ENCODE data around the gene PLCE1.

The PLCE1 gene

DNA sequence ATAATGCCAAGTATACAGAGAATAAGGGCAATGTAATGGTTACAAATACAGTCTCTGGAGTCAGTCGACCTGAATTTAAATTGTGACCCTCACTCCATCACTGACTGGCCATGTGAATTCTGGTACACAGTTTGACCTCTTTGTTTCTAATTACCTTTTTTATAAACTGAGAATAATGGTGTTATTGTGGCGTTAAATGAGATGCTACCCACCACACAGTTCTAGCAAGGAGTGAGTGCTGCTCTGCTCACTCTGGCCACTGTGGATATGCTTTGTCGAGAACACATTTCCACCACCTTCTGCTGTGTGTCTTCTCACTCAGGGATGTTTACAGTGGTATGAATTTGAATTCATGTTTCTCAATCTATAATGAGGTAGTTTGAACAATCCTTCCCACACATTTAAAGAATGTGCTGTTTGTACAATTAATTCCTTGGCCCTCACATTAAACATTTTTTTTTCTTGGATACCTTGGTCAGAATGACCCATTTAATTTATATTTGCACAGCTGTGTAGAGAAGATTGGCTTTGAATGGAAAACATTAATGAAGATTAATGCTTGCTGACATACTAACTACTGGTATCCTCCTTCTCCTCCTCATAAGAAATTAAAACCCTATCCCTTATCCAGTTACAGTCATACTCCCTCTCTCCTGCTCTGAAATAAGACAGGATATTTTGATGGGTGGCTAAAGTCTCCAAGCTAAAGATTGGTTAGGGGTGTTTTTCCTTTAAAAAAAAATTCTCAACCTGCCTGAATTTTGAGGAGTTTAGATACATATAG, 42.4 kb downstream of the PLCE1 start:
- Histone ChIP-seq H3K4me1 (ENCODE audit: control insufficient read depth, insufficient read depth, low read length) (peaks cover 3% of the 10 kb centered on the region), H3K4me3 (ENCODE audit: low read length) (no peak overlapping the region), H3K9me3 (ENCODE audit: control insufficient read depth, low read length) (no peaks in the 10 kb centered on the region), H3K36me3 (ENCODE audit: control insufficient read depth, insufficient read depth, low read length) (no peaks in the 10 kb centered on the region), H3K9ac (ENCODE audit: low read length) (no peak overlapping the region), H3K27me3 (ENCODE audit: control insufficient read depth, insufficient read depth, low read length) (no peaks in the 10 kb centered on the region)

GRCh38 chr10:94036766-94037033, 43.0 kb downstream of the PLCE1 start:
- no peaks in the 10 kb centered on the region for H3K36me3 ChIP-seq (ENCODE audit: control insufficient read depth, insufficient read depth, low read length)
- no peak overlapping the region for H3K9ac ChIP-seq (ENCODE audit: low read length)
- no peak overlapping the region for H3K4me3 ChIP-seq (ENCODE audit: low read length)
- H3K27me3 ChIP-seq (ENCODE audit: control insufficient read depth, insufficient read depth, low read length): no peaks in the 10 kb centered on the region
- H3K9me3 ChIP-seq (ENCODE audit: control insufficient read depth, low read length): no peaks in the 10 kb centered on the region
- peaks cover 8% of the 10 kb centered on the region for H3K4me1 ChIP-seq (ENCODE audit: control insufficient read depth, insufficient read depth, low read length)

DNA sequence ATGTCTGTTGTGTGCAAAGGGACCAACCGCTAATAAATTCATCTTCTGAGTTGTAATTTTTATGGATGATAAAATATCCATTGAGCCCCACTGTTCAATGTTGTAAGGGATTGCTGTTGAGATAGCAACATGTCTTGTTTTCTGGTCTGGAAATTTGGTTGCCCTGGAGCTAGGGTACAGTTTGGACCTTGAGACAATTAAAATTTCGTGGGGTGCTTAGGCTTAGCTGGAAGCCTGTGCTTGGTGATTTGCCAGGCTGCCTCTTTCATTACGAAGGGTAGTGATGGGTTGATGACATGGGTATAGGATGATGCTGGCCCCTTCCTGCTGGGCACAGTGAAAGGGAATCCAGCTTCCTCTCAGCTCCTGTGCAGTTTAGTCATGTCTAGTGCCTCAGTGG, 43.6 kb downstream of the PLCE1 start:
- Histone ChIP-seq H3K4me3 (ENCODE audit: low read length) (no peak overlapping the region), H3K27me3 (ENCODE audit: control insufficient read depth, insufficient read depth, low read length) (no peaks in the 10 kb centered on the region), H3K4me1 (ENCODE audit: control insufficient read depth, insufficient read depth, low read length) (peaks cover 14% of the 10 kb centered on the region), H3K9ac (ENCODE audit: low read length) (no peak overlapping the region), H3K36me3 (ENCODE audit: control insufficient read depth, insufficient read depth, low read length) (no peaks in the 10 kb centered on the region), H3K9me3 (ENCODE audit: control insufficient read depth, low read length) (no peaks in the 10 kb centered on the region)

DNA sequence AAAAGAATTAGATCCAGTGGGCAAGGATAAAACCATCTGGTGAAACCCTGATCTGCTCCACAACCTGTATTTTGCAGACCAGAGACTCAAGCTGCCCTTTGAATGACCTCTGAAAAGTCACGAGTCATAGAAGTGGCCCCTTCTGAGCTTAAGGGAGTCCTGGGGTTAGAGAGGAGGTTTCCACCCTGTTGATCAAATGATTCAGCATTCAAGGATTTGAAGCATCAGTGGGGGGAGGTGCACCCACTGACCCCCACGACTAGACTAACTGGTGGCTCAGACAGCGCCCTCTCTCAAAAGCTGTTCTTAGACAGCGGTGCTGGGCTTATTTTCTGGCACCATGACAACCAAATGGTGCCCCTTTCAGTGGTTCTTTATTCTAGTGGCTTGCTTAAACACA, 44.3 kb downstream of the PLCE1 start:
- Histone ChIP-seq H3K4me3 (ENCODE audit: low read length) (no peak overlapping the region), H3K9ac (ENCODE audit: low read length) (no peak overlapping the region), H3K27me3 (ENCODE audit: control insufficient read depth, insufficient read depth, low read length) (no peaks in the 10 kb centered on the region), H3K36me3 (ENCODE audit: control insufficient read depth, insufficient read depth, low read length) (no peaks in the 10 kb centered on the region), H3K9me3 (ENCODE audit: control insufficient read depth, low read length) (no peaks in the 10 kb centered on the region), H3K4me1 (ENCODE audit: control insufficient read depth, insufficient read depth, low read length) (peaks cover 20% of the 10 kb centered on the region)

DNA sequence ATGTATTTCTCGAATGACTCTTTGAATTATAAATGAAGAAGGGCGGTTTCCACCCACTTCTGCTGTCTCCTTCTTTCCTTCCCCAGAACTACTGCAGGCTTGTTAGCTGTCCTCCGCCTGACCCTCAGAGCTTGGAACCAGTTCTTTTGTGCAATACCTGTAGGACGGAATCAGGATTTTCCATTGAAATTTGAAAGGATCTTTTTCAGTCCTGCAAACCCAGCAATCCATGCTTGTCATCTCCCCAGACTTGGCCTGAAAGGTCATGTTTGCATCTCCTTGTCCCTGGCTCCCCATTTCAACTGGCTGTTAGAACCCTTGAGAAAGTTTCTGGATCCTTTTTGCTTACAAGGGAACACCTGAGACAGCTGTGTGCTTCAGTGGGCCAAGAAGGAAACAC, 47.5 kb downstream of the PLCE1 start:
- Histone ChIP-seq H3K4me1 (ENCODE audit: control insufficient read depth, insufficient read depth, low read length) (peaks cover 23% of the 10 kb centered on the region), H3K36me3 (ENCODE audit: control insufficient read depth, insufficient read depth, low read length) (no peaks in the 10 kb centered on the region), H3K9ac (ENCODE audit: low read length) (no peak overlapping the region), H3K9me3 (ENCODE audit: control insufficient read depth, low read length) (no peaks in the 10 kb centered on the region), H3K4me3 (ENCODE audit: low read length) (no peak overlapping the region), H3K27me3 (ENCODE audit: control insufficient read depth, insufficient read depth, low read length) (no peaks in the 10 kb centered on the region)

DNA sequence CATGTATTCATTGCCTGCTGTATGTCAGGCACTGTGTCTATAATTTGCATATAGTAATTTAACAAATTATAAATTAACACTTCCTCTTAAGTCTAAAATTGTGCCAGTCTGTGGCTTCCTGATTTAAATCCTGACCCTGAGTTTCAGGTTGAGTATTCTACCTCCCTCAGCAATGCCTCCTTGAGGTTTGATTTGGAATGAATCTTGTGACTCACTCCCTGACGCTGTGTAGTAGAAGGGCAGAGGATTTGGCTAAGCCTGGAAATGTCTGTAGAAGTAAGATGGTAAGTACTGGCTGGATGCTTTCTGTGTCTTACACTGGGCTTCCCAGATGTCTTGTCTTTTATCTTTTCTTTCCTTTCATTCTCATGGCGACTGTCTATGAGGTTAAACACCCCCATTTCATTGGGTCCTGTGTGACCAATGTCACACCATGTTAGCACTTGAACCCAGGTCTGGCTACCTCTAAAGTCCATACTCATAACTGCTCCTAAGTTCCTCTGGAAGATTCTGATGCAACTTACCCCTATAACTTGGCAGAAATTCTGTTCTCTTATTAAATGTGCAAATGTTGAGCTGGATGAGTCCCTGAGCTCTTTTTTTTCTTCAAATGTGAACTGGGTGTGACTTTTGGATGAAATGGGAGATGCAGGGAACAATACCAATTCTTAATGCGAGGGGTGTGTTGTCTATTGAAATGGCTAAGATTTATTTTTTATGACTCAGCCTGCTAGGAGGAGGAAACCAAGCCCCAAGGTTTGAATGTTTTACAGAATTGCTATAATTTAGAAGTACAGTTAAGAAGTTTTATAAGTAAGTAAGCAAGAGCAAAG, 48.5 kb downstream of the PLCE1 start:
- H3K9me3 ChIP-seq (ENCODE audit: control insufficient read depth, low read length): no peaks in the 10 kb centered on the region
- H3K4me1 ChIP-seq (ENCODE audit: control insufficient read depth, insufficient read depth, low read length): peaks cover 23% of the 10 kb centered on the region
- H3K4me3 ChIP-seq (ENCODE audit: low read length): no peak overlapping the region
- no peak overlapping the region for H3K9ac ChIP-seq (ENCODE audit: low read length)
- H3K36me3 ChIP-seq (ENCODE audit: control insufficient read depth, insufficient read depth, low read length): no peaks in the 10 kb centered on the region
- H3K27me3 ChIP-seq (ENCODE audit: control insufficient read depth, insufficient read depth, low read length): no peaks in the 10 kb centered on the region

- H3K27me3 ChIP-seq (ENCODE audit: control insufficient read depth, insufficient read depth, low read length): no peaks in the 10 kb centered on the region
- no peak overlapping the region for H3K4me3 ChIP-seq (ENCODE audit: low read length)
- H3K9me3 ChIP-seq (ENCODE audit: control insufficient read depth, low read length): no peaks in the 10 kb centered on the region
- H3K4me1 ChIP-seq (ENCODE audit: control insufficient read depth, insufficient read depth, low read length): peaks cover 23% of the 10 kb centered on the region
- H3K9ac ChIP-seq (ENCODE audit: low read length): no peak overlapping the region
- no peaks in the 10 kb centered on the region for H3K36me3 ChIP-seq (ENCODE audit: control insufficient read depth, insufficient read depth, low read length)
These were observed 49.1 kb downstream of the PLCE1 start for GRCh38 chr10:94042834-94043175.

Data from mucosa of stomach (tissue), 1 donor.